NCI-H82 (cell line): ENCODE results near the gene VAT1L.
A peak's percentile ranks its signal among the peaks of the same experiment; 100 is the strongest.

Source experiments
- DNase-seq: peaks from one replicate; lab custom pipeline; 2025; lab: John Stamatoyannopoulos, UW

The VAT1L gene

DNA sequence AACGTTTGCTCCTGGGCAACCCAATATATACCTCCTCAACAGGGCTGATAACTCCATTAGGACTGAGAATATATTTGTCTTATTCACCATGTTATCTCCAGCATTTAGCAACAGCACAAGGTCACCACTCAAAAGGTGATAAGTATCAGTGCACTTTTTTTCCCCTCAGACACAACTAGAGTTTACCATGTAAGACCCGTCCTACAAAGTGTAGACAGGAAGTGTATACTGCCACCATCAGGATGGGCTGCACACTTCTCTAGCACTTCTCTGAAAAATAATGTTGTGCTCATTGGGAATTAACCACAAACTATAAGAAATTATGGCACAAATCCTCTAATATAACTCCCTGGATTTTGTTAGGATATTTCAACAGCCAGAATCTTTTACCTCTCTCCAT is 5.7 kb upstream of the VAT1L start:
- DNase-seq: peak; percentile 74

DNA sequence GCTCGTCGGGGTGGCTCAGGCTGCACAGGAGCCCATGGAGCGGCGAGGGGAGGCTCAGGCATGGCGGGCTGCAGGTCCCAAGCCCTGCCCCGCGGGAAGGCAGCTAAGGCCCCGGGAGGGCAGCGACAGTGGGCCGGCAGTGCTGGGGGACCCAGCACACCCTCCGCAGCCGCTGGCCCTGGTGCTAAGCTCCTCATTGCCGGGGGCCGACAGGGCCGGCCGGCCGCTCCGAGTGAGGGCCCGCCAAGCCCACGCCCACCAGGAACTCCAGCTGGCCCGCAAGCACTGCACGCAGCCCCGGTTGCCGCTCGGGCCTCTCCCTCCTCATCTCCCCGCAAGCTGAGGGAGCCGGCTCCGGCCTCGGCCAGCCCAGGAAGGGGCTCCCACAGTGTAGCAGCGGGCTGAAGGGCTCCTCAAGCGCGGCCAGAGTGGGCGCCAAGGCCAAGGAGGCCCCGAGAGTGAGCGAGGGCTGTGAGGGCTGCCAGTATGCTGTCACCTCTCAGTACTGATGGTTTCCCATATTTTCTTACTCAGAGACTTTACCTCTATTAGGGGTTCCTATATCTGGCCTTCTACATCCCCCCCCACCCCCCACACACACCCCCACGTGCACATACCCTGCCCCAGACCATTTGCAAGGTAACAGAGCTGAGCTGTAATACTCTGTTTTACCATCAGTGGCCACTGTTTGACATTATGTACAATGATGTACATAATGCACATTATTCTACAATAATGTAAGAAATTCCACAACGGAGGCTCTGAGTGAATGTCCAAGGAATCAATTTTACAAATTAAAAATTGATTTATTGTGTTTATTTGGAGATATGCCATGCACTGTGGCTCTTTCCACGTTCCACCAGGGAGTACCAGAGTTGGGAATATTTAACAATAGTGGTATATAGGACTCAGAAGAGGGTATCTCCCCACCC is 3.7 kb upstream of the VAT1L start:
- peak; percentile 36 for DNase-seq

DNA sequence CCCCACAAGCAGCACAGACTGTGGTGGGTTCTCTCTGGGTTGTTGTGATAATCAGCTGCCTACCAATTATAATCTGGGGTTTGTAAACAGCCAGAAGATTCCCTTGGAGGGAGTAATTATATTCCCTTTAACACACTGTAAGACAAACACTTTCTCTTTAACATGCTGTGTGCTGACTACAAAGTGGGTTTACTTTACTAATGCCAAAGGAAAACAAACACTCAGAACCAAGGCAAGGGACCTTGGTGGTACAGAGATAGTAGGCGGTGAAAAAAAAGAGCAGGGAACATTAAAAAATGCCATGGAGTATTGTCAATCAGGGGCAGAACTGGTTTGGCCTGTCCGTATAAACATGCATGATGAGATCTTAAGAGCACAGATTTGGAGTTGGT is 3.0 kb upstream of the VAT1L start:
- no peak for DNase-seq

DNA sequence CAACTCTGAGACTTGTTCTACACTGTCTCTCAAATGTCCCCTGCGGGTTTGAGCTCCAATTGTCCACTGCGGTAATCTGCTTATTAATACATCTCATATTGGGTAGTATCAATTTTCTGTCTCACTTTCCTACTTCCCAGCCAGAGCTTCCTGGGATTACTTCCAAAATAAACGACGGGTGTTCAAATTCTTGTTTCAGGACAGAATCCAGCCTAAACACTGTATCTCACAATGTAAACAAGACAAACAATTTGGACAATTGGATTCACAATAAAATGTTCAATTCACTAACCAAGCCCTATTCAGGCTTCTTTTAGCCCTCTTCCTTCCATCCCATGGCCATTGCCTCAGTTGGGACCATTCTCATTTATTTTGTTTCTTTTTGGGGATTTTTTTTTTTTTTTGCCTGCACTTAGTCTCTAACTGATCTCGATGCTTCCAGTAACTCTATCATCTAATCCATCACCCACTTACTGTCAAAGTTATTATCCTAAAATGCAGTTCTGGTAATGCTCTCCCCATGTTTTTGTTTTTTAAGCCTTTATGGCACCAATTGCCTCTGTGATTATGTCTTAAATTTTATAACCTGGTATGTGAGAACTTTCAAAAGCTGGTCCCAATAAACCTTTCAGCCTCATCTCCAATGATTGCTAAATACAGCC is 2.0 kb upstream of the VAT1L start:
- DNase-seq: no peak

DNA sequence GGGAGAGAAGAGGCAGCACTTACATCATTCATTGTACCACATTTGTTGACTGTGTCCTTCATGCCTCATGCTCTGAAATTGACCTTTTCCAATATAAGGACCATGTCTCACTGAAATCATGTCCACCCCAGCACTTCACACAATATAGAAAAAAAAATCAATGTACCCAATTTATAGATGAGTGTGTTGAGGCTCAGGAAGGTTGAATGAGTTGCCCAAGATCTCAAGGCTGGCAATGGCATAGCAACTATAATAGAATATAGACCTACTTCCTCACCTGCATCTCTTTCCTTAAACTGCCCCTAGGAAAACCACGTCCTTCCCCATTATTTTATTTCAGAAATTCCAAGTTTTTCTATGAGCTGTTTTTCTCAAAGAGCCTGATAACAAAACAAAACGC is 912 bp upstream of the VAT1L start:
- no peak for DNase-seq

DNA sequence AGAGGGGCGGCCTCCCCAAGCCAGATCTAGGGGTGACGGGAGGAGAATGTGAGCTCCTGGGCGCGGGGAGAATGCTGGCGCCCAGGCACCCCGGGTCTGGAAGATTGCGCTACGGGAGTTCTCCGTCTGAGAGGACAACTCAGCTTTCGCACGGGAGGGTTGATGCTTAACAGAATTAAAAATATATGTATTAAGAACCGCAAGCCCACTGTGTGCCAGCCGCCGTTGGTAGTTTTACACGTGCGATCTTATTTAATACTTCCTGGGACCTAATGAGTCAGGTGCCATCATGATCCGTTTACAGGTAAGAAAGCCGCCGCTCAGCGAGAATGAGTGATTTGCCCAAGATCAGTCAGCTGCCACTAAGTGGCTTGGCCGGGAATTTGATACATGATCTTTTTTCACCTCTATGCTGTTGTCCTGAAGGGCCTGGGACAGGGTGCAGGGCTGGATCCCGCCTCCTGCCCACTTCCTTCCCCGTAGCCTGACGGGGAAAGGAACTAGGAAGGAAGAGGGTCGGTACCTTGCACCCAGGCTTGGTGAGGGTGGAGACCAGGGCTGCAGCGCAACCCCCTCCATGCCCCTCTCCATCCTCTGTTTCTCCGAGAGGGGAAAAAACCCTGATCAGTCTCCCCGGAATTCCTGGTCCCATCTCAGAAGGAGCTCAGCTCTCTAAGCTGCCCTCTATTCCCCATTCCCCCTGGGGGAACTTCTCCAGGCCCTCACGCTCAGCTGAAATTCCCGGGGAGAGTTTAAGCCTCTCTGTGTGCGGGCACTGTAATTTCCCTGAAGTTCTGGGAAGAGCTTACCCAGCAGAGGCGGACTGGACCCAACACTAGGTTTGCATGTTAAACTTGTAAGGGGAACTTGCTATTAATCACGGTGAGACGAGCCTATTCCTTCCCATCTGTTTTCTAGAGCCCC is 983 bp downstream of the VAT1L start:
- DNase-seq: peak; percentile 65

DNA sequence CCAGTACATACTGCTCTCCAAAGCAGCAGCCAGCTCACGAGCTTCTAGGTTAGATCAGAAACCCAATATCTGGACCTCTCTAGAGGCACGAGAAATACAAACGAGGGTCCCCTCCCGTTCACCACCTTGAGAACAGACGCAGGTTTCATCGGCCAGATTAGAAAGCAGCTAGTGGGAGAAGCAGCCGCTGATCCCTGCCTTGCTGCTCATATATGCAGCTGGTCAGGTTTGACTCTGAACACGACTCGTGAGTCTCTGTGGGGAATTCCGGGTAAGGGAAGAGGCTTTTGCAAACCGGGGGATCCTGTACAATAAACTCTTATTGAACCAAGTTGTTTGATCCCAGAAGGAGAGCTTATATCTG is 1.6 kb downstream of the VAT1L start:
- peak; percentile 76 for DNase-seq

DNA sequence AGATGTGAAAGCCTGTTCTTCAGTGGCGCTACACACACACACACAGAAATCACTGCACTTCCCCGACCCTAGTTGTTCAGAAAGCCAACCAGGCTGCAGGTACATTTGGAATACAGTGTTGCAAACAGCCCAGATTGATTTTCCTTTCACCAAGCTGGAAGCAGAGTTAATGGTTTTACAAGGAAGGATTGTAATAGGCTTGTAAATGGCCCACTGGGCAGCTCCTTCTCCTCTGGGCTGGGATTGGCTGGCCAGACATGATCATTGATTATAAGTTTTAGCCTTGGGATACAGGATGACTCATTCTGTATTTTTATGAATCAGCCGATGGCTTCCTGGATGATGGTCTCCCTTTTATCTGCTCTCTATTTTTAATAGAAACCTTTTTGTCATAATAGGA is 2.5 kb downstream of the VAT1L start:
- peak; percentile 67 for DNase-seq

DNA sequence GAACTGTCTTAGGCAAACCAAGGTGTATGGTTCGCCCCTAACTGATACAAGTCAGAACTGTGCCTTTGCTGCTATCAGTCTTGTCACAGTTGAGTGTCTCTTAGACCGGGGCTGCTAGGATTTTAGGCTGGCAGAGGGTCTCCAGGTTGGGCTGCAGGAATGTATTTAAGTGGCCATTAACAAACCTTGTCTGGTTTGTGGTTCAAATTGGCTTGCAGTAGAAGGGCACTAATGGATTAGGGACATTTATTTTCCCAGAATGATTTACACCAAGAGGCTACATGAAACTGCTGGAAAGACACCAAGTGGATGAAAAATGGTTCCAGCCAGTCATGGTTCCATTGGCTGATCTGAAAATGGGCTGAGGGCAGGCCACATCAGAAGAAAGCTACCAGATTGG is 5.1 kb downstream of the VAT1L start:
- no peak for DNase-seq

DNA sequence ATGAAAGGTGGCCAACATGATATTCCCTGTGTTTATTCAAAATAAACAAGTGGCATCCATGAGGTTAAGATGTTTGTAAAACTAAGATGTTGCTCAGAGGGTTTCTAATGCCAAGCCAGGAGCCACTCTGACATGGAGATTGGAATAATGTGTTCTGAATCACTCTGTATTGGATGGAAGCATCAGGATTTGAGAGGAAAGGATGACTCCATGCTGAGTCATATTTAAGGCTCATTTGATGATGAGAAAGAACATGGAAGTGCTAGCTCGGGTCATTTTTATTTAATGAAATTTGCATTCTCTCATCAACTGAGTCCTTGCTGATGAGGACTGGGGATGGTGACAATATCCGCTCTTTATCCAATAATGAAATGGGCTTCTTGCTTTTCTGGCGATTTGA is 6.2 kb downstream of the VAT1L start:
- DNase-seq: no peak

DNA sequence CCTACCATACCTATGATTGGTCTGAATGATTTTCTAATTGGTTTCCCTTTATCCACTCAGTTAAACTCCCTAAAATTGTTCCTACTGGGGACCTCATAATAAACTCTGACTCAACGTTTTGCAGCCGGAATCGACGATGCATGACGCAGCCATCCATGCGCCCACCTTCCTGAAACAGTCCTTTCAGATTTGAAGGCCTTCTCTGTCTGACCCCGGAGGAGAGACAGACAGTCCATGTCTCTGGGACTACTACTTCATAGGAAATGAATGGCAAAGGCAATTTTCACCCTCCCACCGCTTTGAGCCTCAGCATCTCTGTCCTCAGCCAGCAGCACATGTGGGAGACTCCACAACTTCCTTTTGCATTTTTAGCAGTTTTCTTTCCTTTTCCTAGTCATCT is 13.5 kb downstream of the VAT1L start:
- DNase-seq: no peak

DNA sequence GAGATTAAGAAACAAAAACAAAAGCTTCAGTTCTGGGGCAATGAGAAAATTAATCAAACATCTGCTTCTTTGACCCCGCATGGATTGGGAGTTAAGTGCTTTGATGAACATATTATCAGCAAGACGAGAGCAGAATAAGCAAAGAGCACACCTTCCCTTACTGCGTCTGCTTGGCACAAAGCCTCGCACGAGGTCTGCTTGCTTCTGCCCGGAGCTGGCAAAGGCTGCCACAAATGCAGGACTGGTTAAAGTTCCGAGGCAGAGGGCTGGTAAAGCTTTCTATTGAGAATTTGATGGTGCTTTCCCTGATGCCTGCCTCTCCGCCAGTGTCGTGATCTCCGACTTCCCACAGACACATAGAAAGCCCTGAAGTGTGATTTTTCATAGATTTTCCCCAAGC is 17.0 kb downstream of the VAT1L start:
- no peak for DNase-seq

DNA sequence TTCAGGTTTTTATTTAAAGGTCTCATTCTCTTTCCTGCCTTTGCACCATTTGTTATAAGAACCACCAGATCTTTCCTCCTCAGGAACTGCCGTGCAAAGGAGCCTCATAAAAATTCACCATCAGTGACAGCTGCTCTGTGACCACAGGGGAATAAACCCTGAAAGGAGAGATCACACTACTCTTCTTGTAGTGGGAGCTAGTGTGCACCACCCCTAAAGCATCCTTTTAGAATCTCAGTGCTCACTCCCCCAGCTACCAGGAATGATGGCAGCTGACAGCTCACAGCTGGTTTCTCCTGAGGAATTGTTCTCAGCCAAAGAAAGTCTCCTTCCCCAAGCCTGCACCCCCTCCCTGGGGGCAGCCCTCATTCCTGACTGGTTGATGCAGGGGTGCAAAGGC is 18.7 kb downstream of the VAT1L start:
- no peak for DNase-seq

DNA sequence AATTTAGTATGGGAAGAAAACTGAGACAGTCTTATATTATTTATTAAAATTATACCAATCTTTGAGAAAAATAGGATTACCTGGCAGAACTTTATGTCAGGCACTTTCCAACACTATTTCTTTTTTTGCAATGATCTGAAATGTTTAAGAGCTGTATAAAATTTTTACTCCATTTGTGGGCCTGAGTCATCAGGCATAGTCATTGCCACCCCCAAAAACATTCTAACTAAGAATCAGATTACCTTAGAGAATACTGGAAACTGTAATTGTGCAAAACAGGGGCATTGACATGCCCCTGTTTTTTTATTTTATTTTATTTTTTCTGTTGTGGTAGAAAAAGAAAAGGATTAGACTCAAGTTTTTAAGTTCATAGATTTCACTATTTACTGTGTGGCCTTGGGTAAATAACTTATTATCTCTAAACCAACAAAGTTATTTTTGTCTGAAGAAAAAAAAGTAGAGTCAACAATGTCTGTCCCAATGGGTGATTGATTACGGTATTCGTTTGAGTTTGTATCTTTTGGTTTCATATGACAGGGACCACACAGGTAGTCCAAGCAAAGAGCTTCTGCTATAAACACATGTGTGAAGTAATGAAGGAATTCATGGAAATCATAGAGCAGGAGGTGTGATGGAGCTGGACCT is 24.6 kb downstream of the VAT1L start:
- no peak for DNase-seq

DNA sequence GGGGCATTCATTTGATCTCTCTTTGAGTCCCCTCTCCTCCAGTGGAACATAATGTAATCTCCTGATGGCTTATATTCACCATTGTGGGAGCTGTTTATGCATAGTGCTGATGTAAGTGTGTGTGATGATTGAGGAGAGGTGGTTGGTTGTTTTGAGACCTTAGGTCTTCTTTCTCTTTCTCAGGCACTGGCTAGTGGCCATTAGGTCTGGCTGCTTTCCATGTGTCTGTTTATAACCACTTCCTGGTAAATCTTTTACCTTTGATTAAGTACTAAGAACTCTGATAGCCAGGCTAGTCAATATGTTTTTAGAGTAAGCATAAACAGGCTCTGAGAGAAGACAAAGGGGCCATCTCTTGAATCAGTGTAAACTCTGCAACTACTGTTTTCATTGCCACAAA is 27.9 kb downstream of the VAT1L start:
- no peak for DNase-seq

DNA sequence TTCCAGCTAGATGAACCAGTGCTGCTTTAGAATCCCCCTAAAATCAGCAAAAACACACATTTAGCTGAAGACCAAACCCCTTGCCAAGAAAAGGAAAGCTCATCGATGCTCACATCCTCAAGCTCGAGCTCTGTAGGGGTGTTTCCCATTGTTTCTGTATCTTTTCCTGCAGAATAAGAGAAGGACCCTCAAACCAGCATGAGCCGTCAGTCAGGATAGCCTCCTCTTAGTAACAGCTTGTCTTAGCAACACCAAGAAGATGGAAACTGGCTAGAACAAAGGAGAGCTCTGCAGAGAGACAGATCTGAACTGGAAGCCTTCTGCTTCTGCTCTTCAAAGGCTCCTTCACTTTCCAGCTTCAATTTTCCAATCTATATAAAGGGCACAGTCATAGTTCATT is 32.0 kb downstream of the VAT1L start:
- peak; percentile 37 for DNase-seq

DNA sequence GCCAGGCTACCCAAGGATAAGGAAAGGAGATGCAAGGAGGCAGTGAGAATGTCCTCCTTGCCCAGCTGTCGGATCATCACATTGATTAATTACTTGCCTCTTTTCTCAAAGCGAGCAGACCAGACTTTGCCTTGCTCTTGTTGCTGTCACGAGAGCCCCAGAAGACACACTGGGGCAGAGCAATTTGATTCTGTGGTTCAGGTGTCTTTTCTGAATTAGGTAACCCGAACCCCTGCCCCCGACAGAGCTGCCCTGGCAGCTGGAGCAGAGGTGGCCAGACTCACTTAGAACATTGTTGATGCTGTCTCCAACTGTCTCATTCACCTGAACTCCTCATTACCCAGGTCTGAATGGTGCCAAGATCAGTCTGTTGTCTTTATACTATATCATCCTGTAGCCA is 34.3 kb downstream of the VAT1L start:
- DNase-seq: peak; percentile 35

DNA sequence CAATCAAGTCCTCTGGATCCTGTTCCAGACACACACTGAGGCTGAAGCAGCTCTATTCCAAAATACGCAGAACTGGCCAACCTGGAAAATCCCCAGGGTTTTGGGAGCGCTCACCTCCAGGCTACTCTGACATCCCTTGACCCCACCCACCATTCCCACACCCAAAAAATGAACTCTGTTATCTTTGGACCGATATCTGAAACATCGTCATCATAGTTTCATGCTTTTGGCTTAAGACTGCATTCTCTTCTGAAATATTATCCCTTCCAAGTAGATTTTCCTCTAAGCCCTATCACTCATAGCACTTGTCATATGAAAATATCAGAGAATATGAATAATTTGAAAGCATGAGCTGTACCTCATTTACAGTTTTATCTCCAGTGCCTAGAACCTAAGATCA is 34.7 kb downstream of the VAT1L start:
- no peak for DNase-seq

DNA sequence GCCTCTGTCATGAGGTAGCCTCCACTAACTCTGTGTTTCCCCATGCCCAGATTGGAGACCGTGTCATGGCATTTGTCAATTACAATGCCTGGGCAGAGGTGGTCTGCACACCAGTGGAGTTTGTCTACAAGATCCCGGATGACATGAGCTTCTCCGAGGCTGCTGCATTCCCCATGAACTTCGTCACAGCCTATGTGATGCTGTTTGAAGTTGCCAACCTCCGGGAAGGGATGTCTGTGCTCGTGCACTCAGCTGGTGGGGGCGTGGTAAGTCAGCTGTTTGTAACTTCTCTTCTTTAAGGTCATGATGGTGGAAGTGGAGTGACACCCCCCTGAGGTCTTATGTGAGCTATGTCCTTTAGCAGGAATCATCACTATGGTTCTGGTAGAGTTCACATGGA is 36.8 kb downstream of the VAT1L start:
- no peak for DNase-seq

DNA sequence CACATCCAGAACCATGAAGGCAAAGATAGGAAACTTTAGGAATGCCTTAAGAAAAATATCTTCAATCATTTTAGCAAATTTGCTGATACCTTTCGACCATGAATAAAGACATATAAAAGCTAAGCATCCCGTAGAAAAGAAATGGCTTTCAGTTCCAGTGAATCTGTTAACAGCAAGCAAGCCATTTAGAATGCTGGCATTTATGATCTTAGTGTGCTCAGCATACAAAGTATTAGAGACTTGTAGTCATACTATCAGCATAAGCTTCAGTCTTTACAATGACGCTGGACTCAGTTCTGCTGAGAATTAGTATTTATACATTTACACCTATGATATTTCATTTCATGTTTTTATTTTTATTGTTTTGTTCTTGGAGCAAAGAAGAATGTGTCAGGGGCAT is 38.7 kb downstream of the VAT1L start:
- no peak for DNase-seq

DNA sequence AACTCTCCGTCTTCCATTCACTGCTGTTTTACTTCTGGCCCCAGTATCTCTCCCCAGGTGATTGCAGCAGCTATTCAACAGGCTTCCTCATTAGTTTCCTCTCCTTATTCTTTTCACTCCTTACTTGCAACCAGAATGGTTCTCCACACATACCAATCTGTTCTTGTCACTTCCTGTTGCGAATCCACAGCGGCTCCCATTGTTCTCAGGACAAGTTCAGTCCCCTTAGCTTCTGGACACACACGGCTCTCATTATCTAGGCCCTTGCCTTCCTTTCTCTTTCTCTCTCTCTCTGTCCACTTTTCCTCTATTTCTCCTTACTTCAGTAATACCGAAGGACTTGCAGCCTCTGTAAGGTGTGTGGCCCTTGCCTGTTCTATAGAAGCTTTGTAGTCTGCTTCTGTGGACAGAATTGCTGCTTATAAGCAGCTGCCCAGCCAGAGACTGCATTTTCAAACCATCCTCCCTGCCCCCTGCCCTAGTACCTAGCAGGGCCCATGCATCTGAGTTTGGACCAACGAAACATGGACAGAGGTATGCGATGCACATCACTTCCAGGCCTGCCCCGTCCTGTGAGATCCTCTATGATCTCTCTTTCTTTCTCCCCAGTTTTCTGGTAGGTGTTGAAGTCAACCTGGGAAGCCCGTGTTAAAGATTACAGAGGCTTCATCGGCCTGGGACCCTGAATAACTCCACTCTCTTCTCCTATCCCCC is 45.7 kb downstream of the VAT1L start:
- DNase-seq: no peak
